Hepatocyte (in vitro differentiated cells): ENCODE results near the gene TMCC2. TPM values are rescaled to one million over a fixed set of nuclear protein-coding genes. Genes with fewer than 3 reads are reported as not detected.

Experiments used
- DNase-seq: peaks from one replicate; pipeline ENCODE4 v3.0.0-alpha.2; 2016; ENCODE audit warnings: low spot score
- H2AFZ ChIP-seq: fragments of 200-600 bp; sonication (generic); 2 replicates; pipeline ENCODE4 v1.6.0; 2016; ENCODE audit warnings: antibody characterized with exemption, mild to moderate bottlenecking
- H3K27ac ChIP-seq: fragments of 200-600 bp; sonication (generic); 2 replicates; pipeline ENCODE4 v1.5.1; 2016; ENCODE audit warnings: mild to moderate bottlenecking
- H3K27me3 ChIP-seq: fragments of 200-600 bp; sonication (generic); 2 replicates; pipeline ENCODE4 v1.6.1; 2016
- H3K36me3 ChIP-seq: fragments of 200-600 bp; sonication (generic); replicated peaks from 2 replicates; pipeline ENCODE4 v1.5.1; 2016; ENCODE audit warnings: low read depth; ENCODE audit not compliant: insufficient read depth
- H3K4me1 ChIP-seq: fragments of 200-600 bp; sonication (generic); 2 replicates; pipeline ENCODE4 v1.5.1; 2016; ENCODE audit warnings: mild to moderate bottlenecking, moderate library complexity; ENCODE audit not compliant: insufficient read depth
- H3K4me2 ChIP-seq: fragments of 200-600 bp; sonication (generic); 2 replicates; pipeline ENCODE4 v1.6.0; 2016
- H3K4me3 ChIP-seq: fragments of 200-600 bp; sonication (generic); 2 replicates; pipeline ENCODE4 v1.5.1; 2016; ENCODE audit warnings: mild to moderate bottlenecking
- H3K79me2 ChIP-seq: fragments of 200-600 bp; sonication (generic); 2 replicates; pipeline ENCODE4 v1.6.0; 2017; ENCODE audit warnings: mild to moderate bottlenecking
- H3K9me2 ChIP-seq: fragments of 200-600 bp; sonication (generic); replicated peaks from 2 replicates; pipeline ENCODE4 v1.6.0; 2017; ENCODE audit warnings: mild to moderate bottlenecking; ENCODE audit not compliant: insufficient read depth
- H3K9me3 ChIP-seq: fragments of 200-600 bp; sonication (generic); 2 replicates; pipeline ENCODE4 v1.5.1; 2016; ENCODE audit warnings: low read depth, mild to moderate bottlenecking
- H4K20me1 ChIP-seq: fragments of 200-600 bp; sonication (generic); 2 replicates; pipeline ENCODE4 v1.6.0; 2016; ENCODE audit warnings: mild to moderate bottlenecking; ENCODE audit not compliant: insufficient read depth, poor library complexity, severe bottlenecking
- CTCF ChIP-seq: fragments of 200-600 bp; sonication (generic); IDR thresholded peaks from 2 replicates; pipeline ENCODE4 v1.5.1; 2016; ENCODE audit warnings: antibody characterized with exemption, mild to moderate bottlenecking; ENCODE audit not compliant: poor library complexity
- EZH2 ChIP-seq: fragments of 200-600 bp; sonication (generic); IDR thresholded peaks from 2 replicates; pipeline ENCODE4 v1.6.1; 2016; ENCODE audit warnings: antibody characterized with exemption, mild to moderate bottlenecking, borderline replicate concordance
- EZH2phosphoT487 ChIP-seq: fragments of 200-600 bp; sonication (generic); IDR thresholded peaks from one replicate; pipeline ENCODE4 v1.6.1; 2018; ENCODE audit warnings: antibody characterized with exemption, mild to moderate bottlenecking, low read depth, moderate library complexity; ENCODE audit not compliant: unreplicated experiment, severe bottlenecking
- WGBS: methylation state at CpG from one replicate; pipeline ENCODE4 v1.1.6; 2016; ENCODE audit warnings: low lambda C conversion rate; ENCODE audit errors: missing lambda C conversion rate; 5-methylcytosine and 5-hydroxymethylcytosine counted together
- polyA plus RNA-seq: library from polyadenylated mRNA; unstranded; fragments of >200 nt; fragmentation: Nextera tagmentation; extraction: Ambion mirVana; gene quantifications from 2 replicates; pipeline ENCODE4 v1.2.1, GENCODE V29; 2016
- total RNA-seq: library from RNA; depleted of rRNA; stranded (reverse); fragments of >200 nt; gene quantifications from 2 replicates; pipeline ENCODE4 v1.2.3, GENCODE V29; 2014

TMCC2 gene
- total and polyA plus RNA-seq, 2 experiments from 2014 or later, result 2.5 to 2.9 TPM

GRCh38 chr1:205268846-205269680 lies 41.3 kb downstream of the TMCC2 start:
- WGBS, result 96% methylated on average over 45 of the region's 48 CpGs
- no peak for DNase-seq

GRCh38 chr1:205269711-205270110 lies 42.0 kb downstream of the TMCC2 start:
- TF ChIP-seq EZH2 (no peak), EZH2phosphoT487 (no peak), CTCF (no peak)
- H3K4me2 ChIP-seq, result no peak overlapping the region
- H3K36me3 ChIP-seq, result no peaks in the 10 kb centered on the region
- no peak overlapping the region for H3K27ac ChIP-seq
- H3K9me2 ChIP-seq, result no peaks in the 10 kb centered on the region
- no peak overlapping the region for H3K4me3 ChIP-seq
- WGBS, result 93% methylated on average over 8 of the region's 8 CpGs
- DNase-seq, result no peak
- no peaks in the 10 kb centered on the region for H3K4me1 ChIP-seq
- H2AFZ ChIP-seq, result no peak overlapping the region
- no peaks in the 10 kb centered on the region for H3K27me3 ChIP-seq
- no peaks in the 10 kb centered on the region for H3K9me3 ChIP-seq
- H3K79me2 ChIP-seq, result no peaks in the 10 kb centered on the region
- no peaks in the 10 kb centered on the region for H4K20me1 ChIP-seq

More at GRCh38 chr1:205268846-205269680, 41.3 kb downstream of the TMCC2 start:
- Histone ChIP-seq H3K79me2 (no peaks in the 10 kb centered on the region), H3K27ac (no peak overlapping the region), H3K9me2 (no peaks in the 10 kb centered on the region), H3K4me3 (no peak overlapping the region), H3K27me3 (no peaks in the 10 kb centered on the region), H4K20me1 (no peaks in the 10 kb centered on the region), H2AFZ (no peak overlapping the region), H3K4me2 (no peak overlapping the region), H3K4me1 (no peaks in the 10 kb centered on the region), H3K36me3 (no peaks in the 10 kb centered on the region), H3K9me3 (no peaks in the 10 kb centered on the region)
- TF ChIP-seq CTCF, result no peak
- no peak for TF ChIP-seq EZH2phosphoT487
- no peak for TF ChIP-seq EZH2

GRCh38 chr1:205270271-205270670 lies 42.5 kb downstream of the TMCC2 start:
- TF ChIP-seq CTCF (no peak), EZH2phosphoT487 (no peak), EZH2 (no peak)
- no peaks in the 10 kb centered on the region for H3K36me3 ChIP-seq
- 95% methylated on average over 7 of the region's 7 CpGs for WGBS
- no peak overlapping the region for H3K27ac ChIP-seq
- H2AFZ ChIP-seq, result no peak overlapping the region
- H4K20me1 ChIP-seq, result no peaks in the 10 kb centered on the region
- H3K4me1 ChIP-seq, result no peaks in the 10 kb centered on the region
- H3K9me3 ChIP-seq, result no peaks in the 10 kb centered on the region
- H3K27me3 ChIP-seq, result no peaks in the 10 kb centered on the region
- H3K9me2 ChIP-seq, result no peaks in the 10 kb centered on the region
- no peaks in the 10 kb centered on the region for H3K79me2 ChIP-seq
- no peak overlapping the region for H3K4me3 ChIP-seq
- H3K4me2 ChIP-seq, result no peak overlapping the region
- no peak for DNase-seq
